Kidney (tissue), 14 donors: ENCODE measurements around the gene ZYG11B. TPM values are rescaled to one million over a fixed set of nuclear protein-coding genes. Genes with fewer than 3 reads are reported as not detected.
"Not testable (repeated sequence)": the region's sequence is repeated elsewhere in the genome, so short reads cannot be mapped to it uniquely, and the experiment has no call there.

Experiments
- DNase-seq, 5 donors: peaks; one replicate each; pipeline ENCODE4 v3.0.0-alpha.2; 2013 to 2020
- FAIRE-seq: peaks from 2 replicates; lab custom pipeline; 2012; peaks lifted over from hg19 to GRCh38; lab: Jason Lieb, UNC
- H3K27ac ChIP-seq, 2 donors: one replicate each; pipeline ENCODE4 v1.7.0; 2013; ENCODE audit warnings: low read depth in 2 of 2, low read length in 2 of 2, inconsistent platforms in 1 of 2
- H3K27me3 ChIP-seq: one replicate; pipeline ENCODE4 v1.7.1; 2013; ENCODE audit warnings: low read length, inconsistent platforms; ENCODE audit not compliant: control insufficient read depth, insufficient read depth
- H3K36me3 ChIP-seq, 3 donors: one replicate each; pipeline versions ENCODE4 v1.7.0 to v1.7.1; 2013; ENCODE audit warnings: low read length in 3 of 3, control low read depth in 1 of 3, inconsistent platforms in 1 of 3; ENCODE audit not compliant: insufficient read depth in 3 of 3, control insufficient read depth in 2 of 3
- H3K4me1 ChIP-seq, 3 donors: one replicate each; pipeline versions ENCODE4 v1.7.0 to v1.7.1; 2013; ENCODE audit warnings: low read length in 3 of 3, inconsistent platforms in 1 of 3, low read depth in 1 of 3; ENCODE audit not compliant: control insufficient read depth in 2 of 3, insufficient read depth in 2 of 3
- H3K4me3 ChIP-seq, 3 donors: one replicate each; pipeline versions ENCODE4 v1.7.0 to v1.8.1; 2013; ENCODE audit warnings: low read length in 3 of 3, control low read depth in 1 of 3, inconsistent platforms in 1 of 3
- H3K9ac ChIP-seq, 3 donors: one replicate each; pipeline versions ENCODE4 v1.7.0 to v1.7.1; 2013; ENCODE audit warnings: low read length in 3 of 3, control low read depth in 1 of 3, inconsistent platforms in 1 of 3
- H3K9me3 ChIP-seq, 3 donors: one replicate each; pipeline versions ENCODE4 v1.7.0 to v1.7.1; 2013; ENCODE audit warnings: low read length in 3 of 3, control low read depth in 1 of 3, inconsistent platforms in 1 of 3; ENCODE audit not compliant: control insufficient read depth in 2 of 3, insufficient read depth in 1 of 3
- CTCF ChIP-seq: IDR thresholded peaks from 3 replicates; pipeline ENCODE4 v1.5.1; 2012; ENCODE audit warnings: mild to moderate bottlenecking, moderate library complexity, borderline replicate concordance; ENCODE audit not compliant: insufficient read depth; ENCODE audit errors: extremely low read depth
- intact Hi-C: fragments of 100-400 bp; cut with DNase I; formaldehyde crosslinking; loops from one replicate; pipeline ENCODE4 v1.11.1; 2022
- polyA plus RNA-seq: library from polyadenylated mRNA; stranded (reverse); fragments of 350-450 nt; fragmentation: Illumina TruSeq; extraction: RNeasy Lipid Tissue Mini Kit (QIAGEN cat#74804); gene quantifications from one replicate; pipeline ENCODE4 v1.2.3, GENCODE V29; 2014; ENCODE audit warnings: low read depth, low replicate concordance; ENCODE audit not compliant: insufficient read depth
- total RNA-seq: library from RNA; stranded (reverse); fragmentation: NEBNext Ultra II Directional; extraction: Animal tissue kit (Norgen Biotek cat#: 25700); gene quantifications from one replicate; pipeline ENCODE4 v1.2.1, GENCODE V29; 2021
- donor health status: control.
- donor health status: control.
- donor health status: control.
- donor health status: control.
- donor health status: control.
- donor health status: DM: yes; HTN: yes; CAD: no.
- donor health status: Normal renal cell carcinoma (clear cell type).

The ZYG11B gene
- total and polyA plus RNA-seq, 2 donors from 2014 or later: 7.8 to 28.2 TPM

- Histone ChIP-seq H3K36me3 (no peaks in the 10 kb centered on the region), H3K4me1 (peaks cover 0 to 4% (median 3%) of the 10 kb centered on the region in 3 donors), H3K27ac (peak overlapping the region in 1 of 2 donors; percentile 58), H3K4me3 (no peak overlapping the region), H3K9me3 (no peaks in the 10 kb centered on the region), H3K9ac (no peak overlapping the region), H3K27me3 (no peaks in the 10 kb centered on the region)
- intact Hi-C loops: no loop called here
- no peak for TF ChIP-seq CTCF
- DNase-seq: peak in 1 of 5 donors; percentile 44
- no peak for FAIRE-seq
Measured at GRCh38 chr1:52707927-52708655, 18.2 kb upstream of the ZYG11B start.

DNA sequence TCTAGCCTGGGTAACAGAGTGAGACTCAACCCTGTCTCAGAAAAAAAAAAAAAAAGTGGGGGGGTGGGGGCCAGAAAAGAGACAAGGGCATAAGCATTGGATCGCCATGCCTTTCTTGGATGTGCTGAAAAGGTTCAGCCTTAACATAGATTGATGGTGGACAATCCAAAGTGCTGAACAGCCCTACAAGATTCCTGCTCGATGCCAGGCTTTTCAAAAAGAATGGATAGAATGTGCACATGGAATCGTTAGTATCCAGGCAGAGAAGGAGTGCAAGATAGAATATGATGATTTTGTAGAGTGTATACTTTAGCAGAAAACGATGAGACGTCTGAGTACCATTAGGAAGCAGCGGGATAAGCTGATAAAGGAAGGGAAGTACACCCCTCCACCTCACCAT lies 17.2 kb upstream of the ZYG11B start:
- no peak for TF ChIP-seq CTCF
- no peaks in the 10 kb centered on the region for H3K27me3 ChIP-seq

GRCh38 chr1:52713590-52713989 lies 12.7 kb upstream of the ZYG11B start:
- intact Hi-C loops: no loop called here

More for the DNA sequence above, 17.2 kb upstream of the ZYG11B start:
- Histone ChIP-seq H3K4me3 (no peak overlapping the region), H3K36me3 (no peaks in the 10 kb centered on the region), H3K9me3 (no peaks in the 10 kb centered on the region), H3K4me1 (no peaks in the 10 kb centered on the region), H3K27ac (no peak overlapping the region), H3K9ac (no peak overlapping the region)
- DNase-seq (no peak), FAIRE-seq (no peak)
- intact Hi-C loops: no loop called here

GRCh38 chr1:52715296-52715695 lies 11.0 kb upstream of the ZYG11B start:
- H3K27ac ChIP-seq, H3K9me3 ChIP-seq, FAIRE-seq, H3K36me3 ChIP-seq, intact Hi-C loops, H3K9ac ChIP-seq, H3K27me3 ChIP-seq, H3K4me1 ChIP-seq, H3K4me3 ChIP-seq, DNase-seq: not testable (repeated sequence)

More at GRCh38 chr1:52713590-52713989, 12.7 kb upstream of the ZYG11B start:
- FAIRE-seq (no peak), DNase-seq (no peak)
- Histone ChIP-seq H3K9ac (no peak overlapping the region), H3K4me3 (no peak overlapping the region), H3K9me3 (no peaks in the 10 kb centered on the region), H3K27me3 (no peaks in the 10 kb centered on the region), H3K36me3 (no peaks in the 10 kb centered on the region), H3K27ac (no peak overlapping the region), H3K4me1 (no peaks in the 10 kb centered on the region)
- no peak for TF ChIP-seq CTCF
